Measurements from ENCODE around the gene NET1.
"Not testable (repeated sequence)": the region's sequence is repeated elsewhere in the genome, so short reads cannot be mapped to it uniquely, and the experiment has no call there.

The NET1 gene

DNA sequence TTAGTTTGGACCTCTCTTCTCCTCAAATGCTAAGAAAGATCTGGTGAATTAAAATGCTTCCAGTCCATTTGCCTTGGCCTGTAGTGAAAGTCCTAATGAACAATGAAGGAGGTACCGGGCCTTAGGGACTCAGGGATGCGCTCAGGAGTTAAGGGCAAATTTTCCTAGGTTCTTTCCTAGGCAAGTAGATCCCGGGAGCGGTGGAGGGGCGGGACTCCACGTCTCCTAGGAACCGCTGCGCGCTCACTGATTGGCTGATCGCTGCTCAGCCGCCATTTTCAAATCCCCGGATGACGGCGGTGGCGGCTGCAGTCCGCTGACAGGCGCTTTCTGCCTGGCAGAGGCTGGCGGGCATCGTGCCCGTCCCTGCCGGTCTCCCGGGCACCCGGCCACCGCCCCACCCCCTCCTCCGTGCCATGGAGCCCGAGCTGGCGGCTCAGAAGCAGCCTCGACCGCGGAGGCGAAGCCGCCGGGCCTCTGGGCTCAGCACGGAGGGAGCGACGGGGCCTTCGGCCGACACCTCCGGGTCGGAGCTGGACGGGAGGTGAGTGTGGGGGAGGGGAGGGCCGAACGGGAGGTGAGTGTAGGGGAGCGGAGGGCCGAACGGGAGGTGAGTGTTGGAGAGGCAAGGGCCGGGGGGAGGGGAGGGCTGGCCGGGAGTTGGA lies at the start of gene NET1:
Gene NET1 (plus strand): TSS at position 281 of the 665 bp plus-strand sequence. CDS start 136 bp downstream, at position 417.
- peak; percentile 69 to 94 for DNase-seq

- no peak for DNase-seq
Measured at GRCh38 chr10:5362873-5363272, 49.5 kb upstream of the NET1 start.

- no peak for DNase-seq
Measured at GRCh38 chr10:5364374-5364773, 48.0 kb upstream of the NET1 start.

- DNase-seq, result no peak
Measured at GRCh38 chr10:5364890-5365338, 47.4 kb upstream of the NET1 start, which contains the start of gene UCN3. Gene UCN3, plus strand, starts transcription at chr10:5364966. Its CDS starts 8,755 bp downstream, at chr10:5373721.

DNA sequence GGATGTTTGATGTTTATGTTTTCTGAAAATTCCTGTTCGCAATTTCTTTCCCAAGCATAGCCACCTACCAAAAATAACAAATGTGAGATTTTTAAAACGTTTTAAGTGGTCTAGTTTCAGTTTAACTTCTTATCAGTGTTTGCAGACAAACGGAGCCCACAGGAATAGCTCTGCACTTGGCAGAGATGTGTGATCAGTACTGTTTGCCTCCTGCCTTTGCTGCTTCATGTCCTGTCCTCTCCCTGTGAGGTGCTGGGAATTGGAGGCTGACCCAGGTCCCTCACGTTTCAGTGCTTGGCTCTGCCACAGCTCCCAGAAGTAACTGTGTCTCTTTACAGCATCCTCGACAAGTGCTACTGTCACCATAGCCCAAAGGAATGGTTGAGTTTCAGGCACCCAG lies 46.4 kb upstream of the NET1 start:
- no peak for DNase-seq

GRCh38 chr10:5369362-5370158 lies 42.8 kb upstream of the NET1 start:
- no peak for DNase-seq

DNA sequence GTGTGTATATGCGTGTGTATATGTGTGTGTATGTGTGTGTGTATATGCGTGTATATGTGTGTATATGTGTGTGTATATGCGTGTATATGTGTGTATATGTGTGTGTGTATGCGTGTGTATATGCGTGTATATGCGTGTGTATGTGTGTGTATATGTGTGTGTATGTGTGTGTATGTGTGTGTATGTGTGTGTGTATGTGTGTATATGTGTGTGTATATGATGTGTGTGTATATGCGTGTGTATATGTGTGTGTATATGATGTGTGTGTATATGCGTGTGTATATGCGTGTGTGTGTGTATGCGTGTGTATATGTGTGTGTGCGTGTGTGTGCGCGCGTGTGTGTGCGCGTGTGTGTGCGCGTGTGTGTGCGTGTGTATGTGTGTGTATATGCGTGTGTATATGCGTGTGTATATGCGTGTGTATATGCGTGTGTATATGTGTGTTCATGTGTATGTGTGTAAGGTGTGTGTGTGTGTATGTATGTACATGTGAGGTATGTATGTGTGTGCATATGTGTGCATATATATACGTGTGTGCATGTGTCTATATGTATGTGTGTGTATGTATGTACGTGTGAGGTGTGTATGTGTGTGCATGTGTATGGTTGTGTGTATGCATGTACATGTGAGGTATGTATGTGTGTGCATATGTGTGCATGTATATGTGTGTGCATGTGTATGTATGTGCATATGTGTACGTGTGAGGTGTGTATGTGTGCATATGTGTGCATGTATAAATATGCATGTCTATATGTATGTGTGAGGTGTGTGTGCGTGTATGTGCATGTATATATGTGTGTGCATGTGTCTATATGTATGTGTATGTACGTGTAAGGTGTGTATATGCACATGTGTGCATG lies 41.6 kb upstream of the NET1 start:
- DNase-seq, result no peak

- DNase-seq, result no peak
Measured at GRCh38 chr10:5373307-5373706, 39.0 kb upstream of the NET1 start.

DNA sequence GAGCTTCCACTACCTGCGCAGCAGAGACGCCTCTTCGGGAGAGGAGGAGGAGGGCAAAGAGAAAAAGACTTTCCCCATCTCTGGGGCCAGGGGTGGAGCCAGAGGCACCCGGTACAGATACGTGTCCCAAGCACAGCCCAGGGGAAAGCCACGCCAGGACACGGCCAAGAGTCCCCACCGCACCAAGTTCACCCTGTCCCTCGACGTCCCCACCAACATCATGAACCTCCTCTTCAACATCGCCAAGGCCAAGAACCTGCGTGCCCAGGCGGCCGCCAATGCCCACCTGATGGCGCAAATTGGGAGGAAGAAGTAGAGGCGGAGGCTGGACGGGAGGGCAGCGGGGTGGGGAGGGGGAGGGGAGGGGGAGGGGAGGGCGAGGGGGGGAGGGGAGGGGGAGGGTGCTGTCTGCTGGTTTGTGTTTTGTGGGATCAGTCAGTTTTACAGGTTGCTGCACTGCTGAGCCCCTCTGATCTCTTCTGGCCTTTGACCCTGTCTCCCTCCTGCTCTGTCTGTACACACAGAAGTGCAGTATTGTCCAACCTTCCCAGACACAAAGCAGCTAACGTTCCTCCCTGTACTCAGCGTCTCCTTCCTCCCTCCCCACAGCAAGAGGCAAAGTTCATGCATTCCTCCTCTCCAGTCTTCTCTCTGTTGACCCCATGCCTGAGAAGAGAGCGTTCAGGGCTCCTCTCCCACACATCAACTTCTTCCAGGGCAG lies 38.3 kb upstream of the NET1 start:
- no peak for DNase-seq

DNA sequence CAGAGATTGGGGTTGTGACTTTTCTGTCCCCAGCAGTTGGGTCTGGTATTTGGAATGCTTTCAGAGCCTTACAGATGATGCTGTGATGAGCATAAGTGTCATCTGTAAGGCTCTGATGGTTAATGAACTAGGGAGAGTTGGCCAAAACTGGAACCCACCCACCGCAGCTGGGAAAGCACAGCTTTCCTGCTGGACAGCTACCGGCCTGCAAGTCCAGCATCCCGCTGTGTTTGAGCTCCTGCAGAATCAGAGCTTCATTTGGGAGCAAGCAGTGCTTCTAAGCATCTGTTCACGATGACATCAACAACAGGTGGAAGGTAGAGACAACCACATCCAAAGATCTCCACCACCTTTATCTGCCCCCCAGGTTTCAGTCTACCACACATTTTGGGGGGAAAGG lies 35.9 kb upstream of the NET1 start:
- DNase-seq, result no peak

GRCh38 chr10:5379202-5379601 lies 33.2 kb upstream of the NET1 start:
- DNase-seq, result not testable (repeated sequence)

DNA sequence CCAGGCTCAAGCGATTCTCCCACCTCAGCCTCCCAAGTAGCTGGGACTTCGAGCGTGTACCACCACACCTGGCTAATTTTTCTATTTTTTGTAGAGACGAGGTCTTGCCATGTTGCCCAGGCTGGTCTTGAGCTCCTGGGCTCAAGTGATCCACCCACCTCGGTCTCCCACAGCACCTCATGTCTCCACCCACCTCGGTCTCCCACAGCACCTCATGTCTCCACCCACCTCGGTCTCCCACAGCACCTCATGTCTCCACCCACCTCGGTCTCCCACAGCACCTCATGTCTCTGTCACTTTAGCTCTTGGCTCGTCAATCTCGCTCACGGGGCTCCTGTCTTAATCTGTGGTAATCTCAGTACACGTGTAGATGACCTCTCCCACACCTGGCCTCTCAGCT lies 32.0 kb upstream of the NET1 start:
- not testable (repeated sequence) for DNase-seq

- DNase-seq, result no peak
Measured at GRCh38 chr10:5381187-5381586, 31.2 kb upstream of the NET1 start.

GRCh38 chr10:5385224-5385623 lies 27.1 kb upstream of the NET1 start:
- DNase-seq, result no peak

GRCh38 chr10:5387169-5387568 lies 25.2 kb upstream of the NET1 start:
- DNase-seq, result no peak

GRCh38 chr10:5390607-5391205 lies 21.7 kb upstream of the NET1 start:
- no peak for DNase-seq

GRCh38 chr10:5391790-5392189 lies 20.6 kb upstream of the NET1 start:
- DNase-seq, result peak in 1 of 2 experiments; percentile 61

DNA sequence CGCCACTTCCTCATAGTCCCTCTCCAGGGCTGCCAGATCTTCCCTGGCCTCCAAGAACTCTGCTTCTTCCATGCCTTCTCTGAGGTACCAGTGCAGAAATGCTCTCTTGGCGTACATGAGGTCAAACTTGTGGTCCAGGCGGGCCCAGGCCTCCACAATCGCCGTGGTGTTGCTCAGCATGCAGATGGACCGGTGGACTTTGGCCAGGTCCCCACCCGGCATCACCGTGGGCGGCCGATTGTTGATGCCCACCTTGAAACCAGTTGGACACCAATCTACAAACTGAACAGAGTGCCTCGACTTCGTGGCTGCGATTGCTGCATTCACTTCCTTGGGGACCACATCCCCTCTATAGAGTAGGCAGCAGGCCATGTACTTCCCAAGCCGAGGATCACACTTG lies 18.8 kb upstream of the NET1 start:
- no peak for DNase-seq

DNA sequence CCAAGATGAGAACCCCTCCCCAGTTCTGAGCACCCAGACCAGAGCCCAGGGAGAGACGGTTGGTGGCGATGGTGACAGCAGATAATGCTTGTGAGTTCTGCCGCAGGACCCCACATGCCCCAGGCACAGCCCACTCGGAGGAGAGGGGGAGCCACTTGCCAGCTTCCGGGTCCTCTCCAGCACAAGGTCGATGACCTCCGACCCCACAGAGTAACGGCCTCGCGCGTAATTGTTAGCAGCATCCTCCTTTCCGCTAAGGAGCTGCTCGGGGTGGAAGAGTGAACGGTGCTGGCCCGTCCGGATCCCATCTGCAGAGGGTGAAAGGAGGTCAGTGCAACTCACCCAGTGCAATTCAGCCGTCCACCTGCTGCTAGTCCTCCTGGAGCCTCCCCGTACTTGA lies 17.2 kb upstream of the NET1 start:
- DNase-seq, result no peak

- peak; percentile 26 to 70 for DNase-seq
Measured at GRCh38 chr10:5396556-5397300, 15.6 kb upstream of the NET1 start.

- DNase-seq, result no peak
Measured at GRCh38 chr10:5399332-5399731, 13.0 kb upstream of the NET1 start.

Data from NCI-H446 (cell line).